Caki2 (cell line): ENCODE measurements around the gene AGBL4. TPM values are rescaled to one million over a fixed set of nuclear protein-coding genes. Genes with fewer than 3 reads are reported as not detected.

Source experiments
- DNase-seq: peaks from one replicate; pipeline ENCODE4 v3.0.0-alpha.2; 2015; ENCODE audit warnings: low read depth
- in situ Hi-C: cut with HindIII; loops from 2 replicates; pipeline ENCODE4 v1.10.0; 2016; ENCODE audit warnings: low sequenced_read_pairs, low pct_unique_long_range_greater_than_20kb, mixed read lengths
- total RNA-seq: library from RNA; depleted of rRNA; stranded (reverse); fragments of >200 nt; shearing (Covaris generic); gene quantifications from 2 replicates; pipeline ENCODE4 v1.2.3, GENCODE V29; 2014; ENCODE audit warnings: low replicate concordance

AGBL4 gene
- total RNA-seq, 1 experiment from 2014 or later: not detected

DNA sequence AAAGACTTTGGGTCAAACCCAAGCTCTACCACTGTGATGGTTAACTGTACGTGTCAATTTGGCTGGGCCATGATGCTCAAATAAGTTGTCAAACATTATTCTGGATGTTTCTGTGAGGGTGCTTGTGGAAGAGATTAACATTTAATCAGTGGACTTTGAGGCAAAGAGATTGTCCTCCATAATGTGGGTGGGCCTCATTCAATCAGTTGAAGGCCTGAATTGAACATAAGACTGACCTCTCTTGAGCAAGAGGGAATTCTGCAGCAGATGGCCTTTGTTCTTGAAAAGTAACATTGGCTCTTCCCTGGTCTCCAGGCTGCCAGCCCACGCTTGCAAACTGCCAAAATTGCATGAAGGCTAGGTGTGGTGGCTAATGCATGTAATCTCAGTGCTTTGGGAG is 1457.3 kb downstream of the AGBL4 start:
- DNase-seq: no peak
- in situ Hi-C loops: no loop called here

DNA sequence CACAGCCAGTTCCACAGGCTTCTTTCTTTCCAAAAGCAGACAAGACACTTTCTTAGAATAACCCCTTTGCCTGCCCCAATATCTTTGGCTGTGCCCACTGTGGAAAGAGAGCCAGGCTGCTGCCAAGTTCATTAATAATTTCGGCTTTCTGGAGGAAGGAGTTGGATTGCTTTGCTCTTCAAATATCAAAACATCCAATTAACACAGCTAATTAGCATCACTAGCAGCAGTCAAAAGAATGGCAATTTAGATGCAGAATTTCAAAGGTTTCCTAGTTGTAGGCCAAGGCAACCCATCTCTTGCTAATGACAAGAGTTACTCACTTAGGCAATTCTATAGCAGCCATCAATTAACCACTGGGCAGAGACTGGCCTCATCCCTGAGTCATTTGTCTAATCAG is 1460.7 kb downstream of the AGBL4 start:
- in situ Hi-C loops: no loop called here
- no peak for DNase-seq

DNA sequence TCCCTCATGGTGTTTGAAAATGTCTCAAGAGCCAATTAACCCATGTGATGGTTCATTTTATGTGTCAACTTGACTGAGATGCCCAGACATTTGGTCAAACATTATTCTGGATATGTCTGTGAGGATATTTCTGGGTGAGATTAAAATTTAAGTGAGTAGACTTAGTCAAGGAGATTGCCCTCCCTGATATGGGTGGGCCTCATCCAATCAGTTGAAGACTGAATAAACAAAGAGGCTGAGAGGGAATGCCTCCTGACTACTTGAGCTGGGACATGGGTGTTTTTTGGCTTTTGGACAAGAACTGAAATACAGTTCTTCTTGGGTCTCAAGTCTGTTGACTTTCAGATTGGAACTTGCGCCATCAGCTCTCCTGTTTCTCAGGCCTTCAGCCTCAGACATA is 1462.3 kb downstream of the AGBL4 start:
- DNase-seq: no peak
- in situ Hi-C loops: no loop called here

DNA sequence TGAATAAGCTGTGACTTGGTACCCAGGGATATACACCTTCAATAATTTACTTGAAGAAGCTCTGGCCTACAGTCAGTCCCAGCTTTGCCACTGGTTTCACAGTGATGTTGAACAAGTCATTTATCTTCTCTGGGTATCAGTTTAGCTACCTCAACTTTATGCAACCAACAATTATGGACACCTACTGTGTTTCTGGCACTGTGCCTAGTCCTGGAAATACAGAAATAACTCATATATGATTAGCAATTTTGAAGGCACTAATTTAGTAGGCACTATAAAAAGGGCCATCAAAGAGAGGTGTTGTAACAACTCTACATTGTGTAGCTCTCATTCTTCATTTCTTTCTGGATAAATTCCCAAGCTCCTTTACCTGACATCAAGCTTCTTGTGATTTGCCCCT is 1463.2 kb downstream of the AGBL4 start:
- no peak for DNase-seq
- in situ Hi-C loops: no loop called here

DNA sequence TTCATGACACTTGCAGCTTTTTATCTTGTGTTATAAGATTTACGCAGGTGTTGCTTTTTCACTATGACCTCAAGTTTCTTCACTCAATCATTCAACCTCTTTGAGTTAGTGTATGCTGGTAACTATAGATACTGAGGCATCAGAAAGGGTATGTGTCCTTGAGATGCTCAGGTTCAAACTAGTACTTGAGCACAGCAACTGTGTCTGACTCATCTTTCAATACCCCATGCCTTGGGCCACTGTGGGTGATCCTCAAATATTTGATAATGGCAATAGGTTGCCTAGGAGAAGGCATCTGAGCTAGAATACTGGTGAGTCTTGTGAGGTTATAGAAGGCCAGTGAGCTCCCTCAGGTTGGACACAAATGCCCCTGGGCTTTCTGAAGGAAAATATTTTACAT is 1463.6 kb downstream of the AGBL4 start:
- no peak for DNase-seq
- in situ Hi-C loops: no loop called here

DNA sequence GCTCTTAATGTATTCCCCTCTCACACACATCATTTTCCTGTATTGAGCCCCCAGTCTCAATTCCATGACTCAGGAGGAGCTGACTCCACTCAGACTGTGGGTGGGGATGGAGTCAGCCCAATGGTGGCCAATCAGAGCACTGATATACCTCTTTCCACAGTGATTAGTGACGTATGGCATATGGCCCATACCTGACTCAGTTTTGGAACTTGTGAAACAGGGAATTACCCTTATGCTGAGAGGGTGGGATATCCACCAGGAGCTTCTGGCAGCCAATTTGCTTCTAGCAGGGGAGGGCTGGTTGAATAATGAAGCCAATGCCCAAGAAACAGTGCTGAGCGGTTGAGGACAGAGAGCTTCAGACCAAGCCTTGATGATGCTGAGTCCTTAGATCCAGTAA is 1465.4 kb downstream of the AGBL4 start:
- DNase-seq: no peak
- in situ Hi-C loops: no loop called here

DNA sequence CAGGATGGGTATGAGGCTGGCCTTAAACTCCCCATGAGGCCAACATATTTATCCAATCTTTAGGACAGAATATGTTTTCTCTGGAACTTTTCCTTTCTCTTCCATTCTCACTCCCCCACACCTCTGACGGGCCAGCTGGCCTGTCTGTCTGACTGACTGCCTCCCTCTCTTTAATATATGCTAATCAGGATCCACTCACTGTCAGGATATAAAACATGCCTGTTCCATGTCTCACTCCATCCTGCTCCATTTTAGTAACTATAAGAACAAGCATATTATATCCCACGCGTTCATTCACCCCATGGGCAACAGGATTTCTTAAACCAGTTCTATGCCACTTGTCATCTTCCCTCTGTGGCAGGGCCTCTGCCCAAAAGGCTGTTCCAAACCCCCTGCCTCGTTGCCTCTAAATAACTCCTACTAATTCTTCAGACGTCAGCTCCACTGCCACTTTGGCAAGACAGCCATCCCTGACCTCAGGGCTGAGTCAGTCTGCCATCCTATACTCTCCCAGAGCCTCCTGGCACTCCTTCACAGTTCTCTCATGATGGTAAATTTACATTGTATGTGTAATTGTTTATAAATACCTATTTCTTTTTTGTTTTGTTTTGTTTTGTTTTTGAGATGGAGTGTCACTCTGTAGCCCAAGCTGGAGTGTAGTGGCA is 1467.4 kb downstream of the AGBL4 start:
- in situ Hi-C loops: no loop called here
- DNase-seq: no peak

DNA sequence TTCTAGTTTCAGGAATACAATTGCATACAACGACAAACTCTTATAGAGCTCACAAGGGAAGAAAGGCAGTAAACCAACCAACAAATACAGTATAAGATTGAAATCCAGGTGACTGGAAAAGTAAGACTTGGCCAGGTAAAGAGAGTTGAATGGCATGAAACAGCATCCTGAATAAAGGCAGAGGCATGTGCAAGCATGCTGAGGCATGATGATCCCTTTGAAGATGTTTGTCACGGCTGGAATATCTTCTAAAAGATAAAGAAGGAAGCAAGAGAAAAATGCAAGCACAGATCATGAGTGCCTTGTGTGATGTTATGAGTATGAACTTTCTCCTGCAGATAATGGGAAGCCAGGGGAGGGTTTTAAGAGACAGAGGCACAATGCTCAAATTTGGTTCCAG is 1468.5 kb downstream of the AGBL4 start:
- DNase-seq: no peak
- in situ Hi-C loops: no loop called here

DNA sequence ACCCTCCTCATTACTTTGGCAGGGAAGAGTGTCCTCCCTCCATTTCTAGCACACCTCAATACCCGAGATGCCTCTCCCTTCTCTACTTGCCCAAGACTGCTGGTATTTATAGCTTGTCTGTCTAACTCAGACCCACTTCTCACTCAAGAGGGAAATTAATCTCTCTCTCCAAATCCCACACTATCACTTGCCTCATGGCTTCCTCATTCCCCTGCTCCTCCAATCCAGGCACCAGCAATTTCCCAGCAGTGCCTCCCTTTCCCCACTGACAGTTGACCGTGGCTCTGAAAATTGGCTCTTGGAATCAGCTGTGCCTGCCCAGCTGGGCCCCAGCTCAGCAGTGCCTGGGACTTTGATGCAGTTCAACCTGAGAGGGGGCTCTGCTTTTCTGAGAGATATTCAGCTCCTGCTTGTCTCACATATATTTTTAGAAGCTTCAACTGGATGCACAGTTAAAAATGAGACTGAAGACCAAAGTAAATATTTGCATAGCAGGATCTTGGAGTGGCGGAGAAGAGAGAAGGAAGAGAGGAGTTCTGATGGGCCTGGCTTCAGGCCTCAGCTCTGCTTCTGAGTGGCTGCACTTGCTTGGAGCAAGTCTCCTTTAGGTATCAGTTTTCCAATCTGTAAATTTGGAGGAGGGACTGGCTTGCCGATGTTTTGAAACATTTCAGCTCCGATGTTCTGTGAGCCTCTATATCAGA is 1470.7 kb downstream of the AGBL4 start:
- in situ Hi-C loops: no loop called here
- no peak for DNase-seq

DNA sequence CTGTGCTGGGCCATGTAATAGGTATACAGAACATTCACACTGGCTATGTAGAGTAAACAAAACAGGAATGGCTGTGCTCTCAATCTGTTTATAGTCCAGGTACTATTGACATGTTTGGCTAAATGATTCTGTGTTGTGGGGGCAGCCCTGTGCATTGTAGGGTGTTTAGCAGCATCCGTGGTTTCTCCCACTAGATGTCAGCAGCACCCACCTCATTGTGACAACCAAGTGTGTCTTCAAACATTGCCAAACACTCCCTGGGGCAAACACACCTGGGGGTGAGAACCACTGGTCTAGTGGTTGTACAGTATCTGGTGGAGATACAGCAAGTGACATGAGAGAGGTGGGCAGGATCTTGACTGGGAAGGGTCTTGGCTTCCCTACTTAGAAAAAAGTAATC is 1471.3 kb downstream of the AGBL4 start:
- in situ Hi-C loops: no loop called here
- DNase-seq: no peak

DNA sequence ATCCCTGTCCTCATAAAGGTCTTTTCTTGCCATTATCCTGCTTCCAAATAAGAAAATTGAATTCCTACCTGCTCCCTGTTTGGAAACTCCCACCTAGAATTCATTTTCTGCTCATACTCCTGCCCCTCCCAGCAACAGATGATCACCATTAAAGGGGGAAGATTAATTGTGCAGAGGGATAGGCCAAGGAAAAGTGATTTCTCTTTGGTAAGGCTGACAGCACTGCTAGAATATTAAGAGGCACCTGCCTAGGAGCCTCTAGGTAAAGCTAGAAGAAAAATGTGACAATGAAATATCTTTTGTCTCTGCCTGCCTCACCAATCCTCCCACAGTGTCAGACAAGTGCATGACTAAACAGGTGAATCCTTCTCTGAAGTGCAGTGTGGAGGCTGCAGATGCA is 1474.8 kb downstream of the AGBL4 start:
- in situ Hi-C loops: no loop called here
- DNase-seq: no peak

DNA sequence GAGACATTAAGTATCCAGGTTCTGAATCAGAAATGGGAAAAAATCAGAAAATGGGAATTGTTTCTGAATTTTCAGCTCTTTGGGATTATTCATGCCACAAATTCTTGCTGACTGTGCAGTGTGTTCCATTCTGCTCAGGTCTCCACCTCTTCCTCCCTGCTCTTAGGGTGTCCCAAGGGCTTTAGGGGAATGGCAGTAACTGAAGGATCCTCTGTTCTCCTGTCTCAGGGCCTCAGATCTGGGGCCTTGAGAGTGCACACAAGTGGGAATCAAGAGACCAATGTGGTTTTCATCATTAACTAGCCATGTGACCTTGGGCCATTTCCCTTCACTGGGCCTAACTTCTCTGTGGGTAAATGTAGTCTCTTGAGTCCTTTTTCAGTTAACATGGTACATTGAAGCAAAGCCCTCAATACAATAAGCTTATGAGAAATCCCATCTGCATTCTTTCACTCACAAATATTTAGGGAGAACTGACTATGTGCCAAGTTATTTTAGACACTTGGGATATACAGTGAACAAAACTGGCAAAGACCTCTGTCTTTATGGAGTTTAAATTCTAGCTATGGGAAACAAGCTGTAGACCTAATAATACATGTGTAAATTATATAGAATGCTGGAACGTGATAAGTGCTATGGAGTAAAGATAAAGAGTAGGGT is 1476.1 kb downstream of the AGBL4 start:
- DNase-seq: no peak
- in situ Hi-C loops: no loop called here

DNA sequence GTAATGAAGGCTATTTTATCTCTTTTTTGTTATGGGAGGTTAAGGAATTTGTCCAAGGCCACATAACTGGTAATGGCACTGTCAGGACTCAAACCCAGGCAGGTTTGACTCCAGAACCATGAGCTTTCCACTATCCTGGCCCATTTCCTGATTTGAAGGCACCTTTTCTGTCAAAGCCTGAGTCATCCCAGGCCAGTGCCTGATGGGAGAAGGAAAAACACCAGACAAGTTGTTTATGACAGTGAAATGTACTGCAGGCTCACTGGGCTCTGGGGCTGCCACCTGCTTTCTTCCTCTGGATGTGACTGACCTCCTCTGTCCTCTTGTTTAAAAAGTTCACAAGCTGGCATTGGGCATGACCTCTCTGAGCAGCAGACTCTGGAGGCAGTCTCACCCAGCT is 1479.9 kb downstream of the AGBL4 start:
- DNase-seq: no peak
- in situ Hi-C loops: no loop called here

DNA sequence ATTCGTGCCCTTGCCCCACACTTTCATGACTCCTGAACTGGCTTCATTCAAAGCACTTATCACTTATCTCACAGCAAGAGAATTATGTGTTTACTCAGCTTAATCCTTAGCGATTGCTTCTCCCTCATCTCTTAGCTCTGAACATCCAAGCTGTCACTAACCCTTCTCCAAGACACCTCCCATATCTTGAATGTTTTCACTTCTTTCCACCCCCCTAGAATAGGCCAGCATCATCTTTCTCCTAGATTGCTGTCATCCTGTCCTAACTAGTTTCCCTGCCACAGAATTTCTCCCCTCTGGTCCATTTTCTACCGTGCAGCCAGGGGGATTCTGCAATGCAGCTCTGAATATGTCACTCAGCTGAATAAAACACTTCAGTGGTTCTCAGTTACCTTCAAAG is 1483.2 kb downstream of the AGBL4 start:
- in situ Hi-C loops: no loop called here
- DNase-seq: no peak

DNA sequence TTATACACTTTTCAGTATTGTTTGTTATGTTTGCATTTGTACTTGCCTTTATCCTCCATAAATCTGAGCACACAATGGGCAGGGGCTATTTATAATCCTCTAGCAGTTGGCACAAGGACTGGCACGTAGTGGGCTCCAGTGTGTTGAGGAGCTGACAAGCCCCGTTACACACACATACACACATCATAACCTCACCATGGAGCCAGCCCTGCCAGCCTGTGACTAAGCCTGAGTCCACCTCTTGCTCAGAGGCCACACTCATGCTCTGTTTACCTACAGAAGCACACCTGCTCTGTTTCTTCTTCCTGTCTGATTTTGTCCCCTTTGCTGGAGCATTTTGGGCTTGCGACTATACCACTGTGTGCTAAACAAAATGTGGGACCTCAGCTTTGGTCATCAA is 1487.3 kb downstream of the AGBL4 start:
- in situ Hi-C loops: no loop called here
- no peak for DNase-seq

DNA sequence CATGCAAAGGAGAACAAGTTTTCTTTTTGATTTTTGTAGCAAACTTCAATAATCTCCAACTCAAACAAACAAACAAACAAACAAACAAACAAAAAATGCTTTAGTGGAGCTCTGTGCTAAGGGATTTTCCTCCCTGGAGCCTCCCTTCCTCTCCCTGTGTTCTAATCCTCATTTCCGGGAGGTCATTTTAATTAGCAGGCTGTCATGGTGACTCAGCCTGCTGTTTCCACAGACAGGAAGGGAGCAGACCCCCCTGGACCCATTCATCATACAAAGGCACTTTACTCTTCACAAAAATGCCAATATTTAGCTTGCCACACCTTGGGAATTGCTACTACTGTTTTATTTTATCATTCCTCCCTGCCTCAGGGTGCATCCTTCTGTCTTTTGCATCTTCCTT is 1490.8 kb downstream of the AGBL4 start:
- DNase-seq: no peak
- in situ Hi-C loops: no loop called here

DNA sequence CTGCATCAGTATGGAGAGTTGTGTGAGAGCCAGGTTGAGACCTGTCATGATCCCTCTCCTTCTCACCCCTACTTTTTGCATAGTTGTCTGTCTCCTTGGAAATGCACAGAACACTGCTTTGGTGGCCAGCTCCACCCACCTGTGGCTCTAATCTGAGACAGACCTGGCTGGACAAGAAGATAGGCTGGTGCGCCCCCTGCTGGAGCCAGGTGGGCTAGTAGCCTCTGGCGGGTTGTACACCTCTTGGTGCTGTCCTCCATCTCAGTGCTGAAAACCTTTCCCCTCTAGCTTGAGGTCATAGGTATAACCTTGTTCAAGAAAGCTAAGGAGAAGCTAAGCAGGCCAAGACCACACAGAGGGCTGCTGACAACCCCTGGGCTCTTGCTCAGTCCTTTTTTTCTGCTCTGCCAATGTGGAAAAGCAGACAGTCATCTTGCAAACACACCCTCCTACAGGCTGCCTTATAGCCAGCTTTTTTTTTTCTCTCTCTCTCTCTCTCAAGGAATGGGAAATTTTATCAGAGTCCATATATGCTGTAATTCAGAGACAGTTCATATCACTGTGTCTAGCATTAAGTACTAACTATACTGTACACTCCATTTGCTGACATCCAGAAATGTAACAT is 1492.9 kb downstream of the AGBL4 start:
- peak; percentile 50 for DNase-seq
- in situ Hi-C loops: no loop called here

DNA sequence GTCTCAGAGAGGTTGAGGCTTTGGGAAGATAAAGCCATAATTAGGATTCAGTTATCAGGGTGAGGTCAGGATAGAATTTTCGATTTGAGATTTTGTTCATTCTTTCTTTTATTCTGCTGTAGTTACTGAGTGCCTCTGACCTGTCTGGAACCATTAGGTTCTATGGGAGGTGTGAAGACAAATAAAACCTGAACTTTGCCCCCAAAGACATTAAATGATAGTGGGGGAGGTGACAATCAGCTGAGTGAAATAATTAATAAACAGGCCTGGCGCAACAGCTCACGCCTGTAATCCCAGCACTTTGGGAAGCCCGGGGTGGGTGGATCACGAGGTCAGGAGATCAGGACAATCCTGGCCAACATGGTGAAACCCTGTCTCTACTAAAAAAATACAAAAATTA is 1496.7 kb downstream of the AGBL4 start:
- no peak for DNase-seq
- in situ Hi-C loops: no loop called here

DNA sequence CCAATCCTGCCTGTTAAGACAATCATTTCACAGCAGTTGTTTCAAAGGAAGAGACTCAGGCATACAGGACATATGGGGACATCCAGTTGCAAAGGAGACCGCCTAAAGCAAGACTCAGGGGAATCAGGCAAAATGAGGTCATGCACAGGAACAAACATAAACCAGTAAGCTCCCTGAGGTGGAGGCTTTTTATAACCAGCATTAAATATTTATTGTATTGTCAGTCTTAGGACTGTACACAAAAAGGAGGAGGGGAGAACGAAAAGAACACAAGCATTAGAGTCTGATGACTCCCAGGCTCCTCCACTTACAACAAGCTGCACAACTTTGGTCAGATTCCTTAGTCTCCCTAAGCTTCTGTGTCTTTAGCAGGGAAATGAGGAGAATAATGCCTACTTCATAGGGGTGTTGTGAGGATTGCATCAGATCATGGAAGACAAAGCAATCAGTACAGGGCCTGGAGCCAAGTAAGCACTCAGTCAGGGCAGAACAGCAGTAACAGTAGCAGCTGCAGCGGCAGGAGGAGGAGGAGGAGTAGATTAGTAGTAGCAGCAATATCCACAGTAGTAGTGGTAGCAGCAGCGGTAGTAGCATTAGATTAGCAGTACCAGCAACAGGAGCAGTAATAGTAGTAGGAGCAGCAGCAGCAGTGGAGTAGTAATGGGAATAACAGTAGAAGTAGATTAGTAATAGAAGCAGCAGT is 1497.6 kb downstream of the AGBL4 start:
- in situ Hi-C loops: no loop called here

More for the DNA sequence above, 1497.6 kb downstream of the AGBL4 start:
- no peak for DNase-seq
